ENCODE measurements around the gene MRFAP1L1. TPM values are rescaled to one million over a fixed set of nuclear protein-coding genes. Genes with fewer than 3 reads are reported as not detected.

The MRFAP1L1 gene
- total RNA-seq, 6 donors from 2014 or later: 24.6 to 71.3 (median 50.8) TPM

DNA sequence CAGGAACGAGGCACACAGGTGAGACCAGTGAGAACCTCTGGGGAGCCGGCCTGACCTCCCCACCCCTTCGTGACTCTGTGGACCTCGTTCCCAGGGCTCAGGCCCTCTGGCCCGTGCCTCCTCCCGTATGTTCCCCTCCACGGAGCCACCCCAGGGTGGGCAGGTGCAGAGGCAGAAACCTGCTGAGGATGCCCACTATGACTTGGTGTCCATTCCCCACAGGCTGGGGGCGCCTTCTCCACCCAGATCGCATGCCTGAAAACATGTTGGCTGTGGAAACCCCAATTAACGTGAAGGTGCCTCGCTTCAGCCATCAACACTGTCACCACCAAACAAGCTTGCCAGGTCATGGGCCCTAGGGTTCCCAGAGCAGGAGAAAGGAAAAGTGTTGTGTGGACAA is 33.3 kb upstream of the MRFAP1L1 start:
- no peaks in the 10 kb centered on the region for H3K9me3 ChIP-seq
- H3K4me3 ChIP-seq: no peak overlapping the region
- no peaks in the 10 kb centered on the region for H3K27me3 ChIP-seq
- no peaks in the 10 kb centered on the region for H3K36me3 ChIP-seq
- DNase-seq (no peak), ATAC-seq (ENCODE audit: low FRiP score in 2 of 2) (no peak)
- TF ChIP-seq EP300 (IDR thresholded peaks at IDR 0.05): no peak
- no peak for TF ChIP-seq POLR2A (IDR thresholded peaks at IDR 0.05)
- no peak for TF ChIP-seq POLR2AphosphoS5 (IDR thresholded peaks at IDR 0.05)
- TF ChIP-seq, protein P1, sequence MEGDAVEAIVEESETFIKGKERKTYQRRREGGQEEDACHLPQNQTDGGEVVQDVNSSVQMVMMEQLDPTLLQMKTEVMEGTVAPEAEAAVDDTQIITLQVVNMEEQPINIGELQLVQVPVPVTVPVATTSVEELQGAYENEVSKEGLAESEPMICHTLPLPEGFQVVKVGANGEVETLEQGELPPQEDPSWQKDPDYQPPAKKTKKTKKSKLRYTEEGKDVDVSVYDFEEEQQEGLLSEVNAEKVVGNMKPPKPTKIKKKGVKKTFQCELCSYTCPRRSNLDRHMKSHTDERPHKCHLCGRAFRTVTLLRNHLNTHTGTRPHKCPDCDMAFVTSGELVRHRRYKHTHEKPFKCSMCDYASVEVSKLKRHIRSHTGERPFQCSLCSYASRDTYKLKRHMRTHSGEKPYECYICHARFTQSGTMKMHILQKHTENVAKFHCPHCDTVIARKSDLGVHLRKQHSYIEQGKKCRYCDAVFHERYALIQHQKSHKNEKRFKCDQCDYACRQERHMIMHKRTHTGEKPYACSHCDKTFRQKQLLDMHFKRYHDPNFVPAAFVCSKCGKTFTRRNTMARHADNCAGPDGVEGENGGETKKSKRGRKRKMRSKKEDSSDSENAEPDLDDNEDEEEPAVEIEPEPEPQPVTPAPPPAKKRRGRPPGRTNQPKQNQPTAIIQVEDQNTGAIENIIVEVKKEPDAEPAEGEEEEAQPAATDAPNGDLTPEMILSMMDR (IDR thresholded peaks at IDR 0.05): no peak
- H3K4me1 ChIP-seq: peaks cover 2 to 18% (median 11%) of the 10 kb centered on the region in 4 donors
- H3K27ac ChIP-seq: no peak overlapping the region
- 82 to 85% methylated on average over 10 to 11 of the region's 11 CpGs for WGBS, 2 donors

DNA sequence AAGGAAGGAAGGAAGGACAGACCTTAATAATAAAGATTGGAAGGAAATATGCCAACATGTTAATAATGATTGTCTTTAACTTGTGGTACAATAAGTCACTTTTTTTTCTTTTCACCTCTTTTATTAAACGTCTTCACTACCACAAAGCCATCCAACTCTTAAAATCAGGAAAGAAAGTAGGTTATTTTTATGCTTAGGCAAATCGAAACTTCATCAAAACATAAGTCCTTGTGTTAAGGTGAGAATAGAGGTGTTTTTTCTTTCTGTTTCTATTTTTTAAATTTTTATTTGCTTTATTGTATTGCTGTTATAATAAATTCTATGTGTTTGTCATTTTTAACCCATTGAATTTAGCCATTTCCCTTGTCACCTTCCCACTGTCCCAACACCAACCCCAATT is 32.8 kb upstream of the MRFAP1L1 start:
- Histone ChIP-seq H3K9me3 (no peaks in the 10 kb centered on the region), H3K4me1 (peaks cover 0 to 13% (median 7%) of the 10 kb centered on the region in 4 donors), H3K36me3 (no peaks in the 10 kb centered on the region), H3K27ac (no peak overlapping the region), H3K27me3 (no peaks in the 10 kb centered on the region), H3K4me3 (no peak overlapping the region)
- WGBS, 2 donors: 54 to 65% methylated on average over 2 of the region's 2 CpGs
- no peak for ATAC-seq (ENCODE audit: low FRiP score in 2 of 2)
- DNase-seq: no peak
- TF ChIP-seq POLR2AphosphoS5 (IDR thresholded peaks at IDR 0.05) (no peak), EP300 (IDR thresholded peaks at IDR 0.05) (no peak), POLR2A (IDR thresholded peaks at IDR 0.05) (no peak)
- TF ChIP-seq, protein P1 (IDR thresholded peaks at IDR 0.05): no peak

DNA sequence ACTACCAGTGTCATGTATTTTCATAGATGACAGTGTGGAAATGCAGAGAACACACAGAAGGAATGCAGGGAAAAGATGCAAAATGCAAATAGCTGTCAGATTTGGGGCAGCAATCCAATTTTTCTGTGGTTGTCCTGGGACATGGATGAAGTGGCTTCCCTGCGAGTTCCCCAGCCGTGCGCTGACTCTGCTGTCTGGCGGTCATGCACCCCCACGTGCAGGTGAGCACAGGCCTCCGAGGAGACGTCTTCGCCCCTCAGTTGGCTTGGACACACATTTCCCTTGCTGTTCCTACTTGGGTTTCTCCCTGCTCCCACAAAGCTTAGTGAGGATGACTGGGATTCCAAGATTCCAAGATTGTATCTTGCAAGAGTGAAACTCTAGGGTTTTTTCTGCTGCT is 30.7 kb upstream of the MRFAP1L1 start:
- Histone ChIP-seq H3K27me3 (no peaks in the 10 kb centered on the region), H3K4me1 (no peaks in the 10 kb centered on the region), H3K4me3 (no peak overlapping the region), H3K36me3 (no peaks in the 10 kb centered on the region), H3K27ac (no peak overlapping the region), H3K9me3 (no peaks in the 10 kb centered on the region)
- WGBS, 2 donors: 85 to 86% methylated on average over 4 to 8 of the region's 8 CpGs
- DNase-seq: no peak
- TF ChIP-seq POLR2AphosphoS5 (IDR thresholded peaks at IDR 0.05) (no peak), EP300 (IDR thresholded peaks at IDR 0.05) (no peak), POLR2A (IDR thresholded peaks at IDR 0.05) (no peak)
- TF ChIP-seq, protein P1 (IDR thresholded peaks at IDR 0.05): no peak
- ATAC-seq (ENCODE audit: low FRiP score in 2 of 2): no peak

DNA sequence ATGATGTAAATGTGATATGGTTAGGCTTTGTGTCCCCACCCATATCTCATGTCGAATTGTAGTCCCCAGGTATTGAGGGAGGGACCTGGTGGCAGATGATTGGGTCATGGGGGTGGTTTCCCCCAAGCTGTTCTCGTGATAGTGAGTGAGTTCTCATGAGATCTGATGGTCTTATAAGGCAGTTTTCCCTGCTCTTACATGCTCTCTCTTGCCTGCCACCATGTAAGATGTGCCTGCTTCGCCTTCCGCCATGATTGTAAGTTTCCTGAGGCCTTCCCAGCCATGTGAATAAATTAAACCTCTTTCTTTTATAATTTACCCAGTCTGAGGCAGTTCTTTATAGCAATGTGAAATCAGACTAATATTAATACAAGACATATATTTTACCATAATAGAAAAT is 30.3 kb upstream of the MRFAP1L1 start:
- TF ChIP-seq, protein P1 (IDR thresholded peaks at IDR 0.05): no peak
- TF ChIP-seq POLR2AphosphoS5 (IDR thresholded peaks at IDR 0.05) (no peak), EP300 (IDR thresholded peaks at IDR 0.05) (no peak), POLR2A (IDR thresholded peaks at IDR 0.05) (no peak)
- H3K4me3 ChIP-seq: no peak overlapping the region
- ATAC-seq (ENCODE audit: low FRiP score in 2 of 2) (no peak), DNase-seq (no peak)
- H3K4me1 ChIP-seq: no peaks in the 10 kb centered on the region
- no peaks in the 10 kb centered on the region for H3K36me3 ChIP-seq
- 86 to 87% methylated on average over 4 of the region's 4 CpGs for WGBS, 2 donors
- H3K27me3 ChIP-seq: no peaks in the 10 kb centered on the region
- H3K9me3 ChIP-seq: no peaks in the 10 kb centered on the region
- H3K27ac ChIP-seq: no peak overlapping the region

DNA sequence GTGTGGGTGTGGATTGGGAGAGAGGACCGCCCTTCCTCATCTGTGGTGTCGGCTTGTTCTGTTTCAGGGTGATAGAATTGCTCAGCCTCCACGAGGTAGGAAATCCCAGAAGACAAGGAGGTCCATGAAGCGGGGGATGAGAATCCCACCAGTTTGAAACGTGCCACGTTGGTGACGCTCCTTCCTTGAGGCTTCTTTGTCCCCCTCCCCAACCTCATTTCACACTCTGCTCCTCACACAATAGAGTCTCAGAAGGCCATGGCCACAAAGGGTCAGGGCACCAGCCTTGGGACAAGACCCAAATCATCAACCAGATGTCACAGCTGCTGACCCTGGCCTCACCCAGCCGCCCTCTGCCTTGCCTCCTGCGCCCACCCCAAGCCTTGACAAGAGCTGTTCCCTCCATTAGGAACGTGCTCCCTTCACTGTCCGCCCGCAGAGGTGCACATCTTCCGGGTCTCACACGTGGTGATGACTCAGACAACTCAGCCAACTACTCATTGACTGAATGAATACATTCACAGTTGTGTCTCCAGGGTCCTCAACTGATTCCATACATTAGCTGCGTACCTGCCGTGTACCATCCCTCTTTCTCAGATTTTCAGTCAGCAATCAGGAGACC is 24.6 kb upstream of the MRFAP1L1 start:
- ATAC-seq (ENCODE audit: low FRiP score in 2 of 2): no peak
- Histone ChIP-seq H3K27me3 (no peaks in the 10 kb centered on the region), H3K36me3 (no peaks in the 10 kb centered on the region), H3K9me3 (no peaks in the 10 kb centered on the region), H3K4me3 (no peak overlapping the region), H3K4me1 (peaks cover 4 to 11% (median 7%) of the 10 kb centered on the region in 4 donors), H3K27ac (no peak overlapping the region)
- 80 to 82% methylated on average over 16 of the region's 16 CpGs for WGBS, 2 donors
- DNase-seq: peak in 1 of 2 donors; percentile 50
- TF ChIP-seq EP300 (IDR thresholded peaks at IDR 0.05): no peak
- TF ChIP-seq, protein P1 (IDR thresholded peaks at IDR 0.05): no peak
- TF ChIP-seq POLR2AphosphoS5 (IDR thresholded peaks at IDR 0.05): no peak
- TF ChIP-seq POLR2A (IDR thresholded peaks at IDR 0.05): no peak

Data from upper lobe of left lung (tissue), 6 donors.